ENCODE results near the gene KLHL35. TPM values are rescaled to one million over a fixed set of nuclear protein-coding genes. Genes with fewer than 3 reads are reported as not detected.

The KLHL35 gene
- total RNA-seq, 2 donors from 2014 or later, result 4.4 to 4.6 TPM

- Histone ChIP-seq H3K27ac (no peak overlapping the region), H3K27me3 (no peaks in the 10 kb centered on the region), H3K4me3 (no peak overlapping the region), H3K4me1 (no peaks in the 10 kb centered on the region), H3K9me3 (no peaks in the 10 kb centered on the region), H3K36me3 (replicated peaks in 1 of 2; ENCODE audit: insufficient read depth in 1 of 2, low read depth in 2 of 2) (peaks cover 0 to 3% of the 10 kb centered on the region in 2 donors)
- intact Hi-C loops (cut with DNase I), result no loop called here
- no peak for DNase-seq
- 74 to 77% methylated on average over 14 of the region's 14 CpGs for WGBS, 2 donors
- TF ChIP-seq CTCF (IDR thresholded peaks at IDR 0.05), result no peak
- no peak for TF ChIP-seq POLR2A (IDR thresholded peaks at IDR 0.05)
- no peak for ATAC-seq
Measured at GRCh38 chr11:75439026-75439425, 6.0 kb upstream of the KLHL35 start.

- Histone ChIP-seq H3K4me1 (no peaks in the 10 kb centered on the region), H3K36me3 (replicated peaks in 1 of 2; ENCODE audit: insufficient read depth in 1 of 2, low read depth in 2 of 2) (peaks cover 0 to 3% of the 10 kb centered on the region in 2 donors), H3K4me3 (no peak overlapping the region), H3K27ac (no peak overlapping the region), H3K9me3 (no peaks in the 10 kb centered on the region), H3K27me3 (no peaks in the 10 kb centered on the region)
- ATAC-seq, result no peak
- intact Hi-C loops (cut with DNase I), result no loop called here
- no peak for TF ChIP-seq CTCF (IDR thresholded peaks at IDR 0.05)
- TF ChIP-seq POLR2A (IDR thresholded peaks at IDR 0.05), result no peak
- 92 to 94% methylated on average over 13 of the region's 13 CpGs for WGBS, 2 donors
- no peak for DNase-seq
Measured at GRCh38 chr11:75437966-75438659, 5.1 kb upstream of the KLHL35 start.

- DNase-seq (no peak), ATAC-seq (no peak)
- Histone ChIP-seq H3K27ac (no peak overlapping the region), H3K4me1 (no peaks in the 10 kb centered on the region), H3K9me3 (no peaks in the 10 kb centered on the region), H3K4me3 (no peak overlapping the region), H3K36me3 (replicated peaks in 1 of 2; ENCODE audit: insufficient read depth in 1 of 2, low read depth in 2 of 2) (peaks cover 0 to 3% of the 10 kb centered on the region in 2 donors), H3K27me3 (no peaks in the 10 kb centered on the region)
- TF ChIP-seq CTCF (IDR thresholded peaks at IDR 0.05), result no peak
- no peak for TF ChIP-seq POLR2A (IDR thresholded peaks at IDR 0.05)
- intact Hi-C loops (cut with DNase I), result no loop called here
- 91 to 95% methylated on average over 8 to 9 of the region's 9 CpGs for WGBS, 2 donors
Measured at GRCh38 chr11:75436806-75437205, 3.8 kb upstream of the KLHL35 start.

- Histone ChIP-seq H3K9me3 (no peaks in the 10 kb centered on the region), H3K4me3 (no peak overlapping the region), H3K27ac (no peak overlapping the region), H3K27me3 (no peaks in the 10 kb centered on the region), H3K36me3 (replicated peaks in 1 of 2; ENCODE audit: insufficient read depth in 1 of 2, low read depth in 2 of 2) (peaks cover 0 to 3% of the 10 kb centered on the region in 2 donors), H3K4me1 (peaks cover 8% of the 10 kb centered on the region)
- no peak for ATAC-seq
- WGBS, 2 donors, result 90 to 95% methylated on average over 8 to 9 of the region's 9 CpGs
- intact Hi-C loops (cut with DNase I), result no loop called here
- TF ChIP-seq CTCF (IDR thresholded peaks at IDR 0.05) (no peak), POLR2A (IDR thresholded peaks at IDR 0.05) (no peak)
- DNase-seq, result no peak
Measured at GRCh38 chr11:75435571-75435925, 2.5 kb upstream of the KLHL35 start.

All from body of pancreas (tissue), 4 donors.